ENCODE data around the gene MTUS2.

MTUS2 gene

DNA sequence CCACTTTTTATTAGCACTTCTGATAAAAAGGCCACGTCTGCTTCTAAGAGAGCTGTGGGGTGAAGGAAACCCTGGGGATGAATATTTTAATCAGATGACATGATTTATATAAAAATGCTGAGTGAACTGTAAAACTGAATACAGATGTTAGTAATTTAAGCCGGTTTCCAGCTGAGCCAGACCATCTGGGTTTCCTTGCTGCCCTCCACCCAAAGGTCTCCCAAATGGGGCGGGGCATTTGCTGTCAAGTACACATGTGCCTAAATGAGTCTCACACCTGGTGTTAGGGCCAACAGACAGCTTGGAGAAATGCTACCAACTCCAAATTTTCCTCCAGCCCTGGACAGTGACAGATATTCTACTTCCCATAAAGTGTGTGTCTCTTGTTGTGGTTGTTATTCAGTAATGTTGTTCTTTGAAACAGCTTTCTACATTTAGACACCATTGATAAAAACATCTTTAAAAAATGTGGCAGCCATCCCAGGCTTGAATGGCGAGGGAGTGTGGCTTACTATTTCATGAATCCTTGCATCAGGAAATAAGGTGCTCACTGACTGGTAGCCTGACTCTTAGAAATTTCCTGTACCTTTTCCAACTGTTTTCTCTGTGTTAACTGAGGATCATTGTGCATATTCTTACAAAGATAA is 350.4 kb downstream of the MTUS2 start:
- DNase-seq (ENCODE audit: low read depth), result no peak
- TF ChIP-seq, protein P1, sequence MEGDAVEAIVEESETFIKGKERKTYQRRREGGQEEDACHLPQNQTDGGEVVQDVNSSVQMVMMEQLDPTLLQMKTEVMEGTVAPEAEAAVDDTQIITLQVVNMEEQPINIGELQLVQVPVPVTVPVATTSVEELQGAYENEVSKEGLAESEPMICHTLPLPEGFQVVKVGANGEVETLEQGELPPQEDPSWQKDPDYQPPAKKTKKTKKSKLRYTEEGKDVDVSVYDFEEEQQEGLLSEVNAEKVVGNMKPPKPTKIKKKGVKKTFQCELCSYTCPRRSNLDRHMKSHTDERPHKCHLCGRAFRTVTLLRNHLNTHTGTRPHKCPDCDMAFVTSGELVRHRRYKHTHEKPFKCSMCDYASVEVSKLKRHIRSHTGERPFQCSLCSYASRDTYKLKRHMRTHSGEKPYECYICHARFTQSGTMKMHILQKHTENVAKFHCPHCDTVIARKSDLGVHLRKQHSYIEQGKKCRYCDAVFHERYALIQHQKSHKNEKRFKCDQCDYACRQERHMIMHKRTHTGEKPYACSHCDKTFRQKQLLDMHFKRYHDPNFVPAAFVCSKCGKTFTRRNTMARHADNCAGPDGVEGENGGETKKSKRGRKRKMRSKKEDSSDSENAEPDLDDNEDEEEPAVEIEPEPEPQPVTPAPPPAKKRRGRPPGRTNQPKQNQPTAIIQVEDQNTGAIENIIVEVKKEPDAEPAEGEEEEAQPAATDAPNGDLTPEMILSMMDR (conservative IDR thresholded peaks at IDR 0.05; ENCODE audit: low read depth, low read length), result no peak
- H3K4me3 ChIP-seq (ENCODE audit: low read depth, low read length), result no peak overlapping the region

DNA sequence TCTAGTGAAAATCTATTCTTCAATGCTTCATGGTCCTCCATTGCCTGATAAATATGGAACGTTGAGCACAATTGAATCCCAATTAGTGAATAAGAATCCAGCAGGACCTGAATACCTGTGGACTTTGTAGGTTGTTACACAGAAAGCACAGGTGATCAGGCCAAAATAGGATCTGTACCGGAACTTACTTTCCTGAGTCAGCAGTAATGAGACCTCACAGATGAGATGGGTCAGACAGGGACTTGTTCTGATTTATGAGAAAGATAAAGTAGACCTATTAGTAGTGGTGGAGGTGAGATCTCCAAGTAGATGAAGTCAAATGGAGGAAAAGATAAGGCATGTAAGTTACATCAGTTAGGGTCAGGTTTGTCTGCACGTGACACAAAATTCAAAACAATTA is 351.1 kb downstream of the MTUS2 start:
- H3K4me3 ChIP-seq (ENCODE audit: low read depth, low read length), result no peak overlapping the region
- TF ChIP-seq, protein P1 (conservative IDR thresholded peaks at IDR 0.05; ENCODE audit: low read depth, low read length), result no peak
- DNase-seq (ENCODE audit: low read depth), result no peak

DNA sequence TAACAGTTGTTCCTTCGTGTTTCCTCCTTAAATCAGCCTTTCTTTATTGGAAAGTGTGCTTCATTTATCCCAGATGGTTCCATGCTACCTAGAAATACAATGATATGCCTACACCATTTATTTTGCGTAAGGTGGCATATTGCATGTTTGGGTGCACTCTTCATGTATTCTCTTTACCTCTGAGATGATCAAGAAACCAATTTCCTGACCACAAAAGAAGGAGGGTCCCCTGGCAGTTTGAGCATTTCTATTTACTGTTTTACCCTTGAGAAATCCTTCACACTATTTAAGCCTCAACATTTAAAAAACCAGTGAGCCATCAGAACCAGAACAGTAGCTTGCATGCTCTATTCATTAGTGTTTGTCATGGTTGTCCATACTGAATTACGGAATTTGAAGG is 354.0 kb downstream of the MTUS2 start:
- DNase-seq (ENCODE audit: low read depth), result no peak

DNA sequence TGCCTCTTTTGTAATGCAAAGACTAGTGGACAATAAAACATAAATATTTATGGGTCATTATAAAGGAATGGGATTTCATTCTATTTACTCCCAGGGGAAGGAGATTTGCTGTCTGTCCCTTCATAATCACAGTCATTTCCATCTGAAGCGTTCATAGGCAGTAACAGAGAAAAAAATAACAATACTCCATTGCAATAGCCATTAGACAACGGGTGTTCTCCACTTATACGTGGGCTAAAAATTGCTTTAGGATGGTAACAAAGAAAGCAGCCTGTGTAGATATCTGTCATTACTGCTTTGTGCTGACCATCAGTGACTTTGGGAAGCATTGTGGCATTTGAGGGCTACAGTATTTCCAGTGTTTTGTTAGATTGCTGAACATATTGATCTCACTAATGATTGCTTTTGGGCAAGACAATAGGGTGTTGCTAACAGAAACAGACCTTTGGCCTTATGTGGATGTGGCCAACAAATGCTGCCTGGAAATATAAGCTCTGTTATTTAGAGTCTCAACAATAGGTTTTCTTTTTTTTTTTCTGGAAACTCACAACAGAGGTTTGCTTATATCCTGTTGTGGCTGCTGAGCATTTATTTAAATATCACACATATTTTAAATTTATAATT is 355.2 kb downstream of the MTUS2 start:
- no peak overlapping the region for H3K4me3 ChIP-seq (ENCODE audit: low read depth, low read length)
- TF ChIP-seq, protein P1 (conservative IDR thresholded peaks at IDR 0.05; ENCODE audit: low read depth, low read length), result no peak
- DNase-seq (ENCODE audit: low read depth), result no peak

More for the DNA sequence above, 354.0 kb downstream of the MTUS2 start:
- H3K4me3 ChIP-seq (ENCODE audit: low read depth, low read length), result no peak overlapping the region
- TF ChIP-seq, protein P1 (conservative IDR thresholded peaks at IDR 0.05; ENCODE audit: low read depth, low read length), result no peak

DNA sequence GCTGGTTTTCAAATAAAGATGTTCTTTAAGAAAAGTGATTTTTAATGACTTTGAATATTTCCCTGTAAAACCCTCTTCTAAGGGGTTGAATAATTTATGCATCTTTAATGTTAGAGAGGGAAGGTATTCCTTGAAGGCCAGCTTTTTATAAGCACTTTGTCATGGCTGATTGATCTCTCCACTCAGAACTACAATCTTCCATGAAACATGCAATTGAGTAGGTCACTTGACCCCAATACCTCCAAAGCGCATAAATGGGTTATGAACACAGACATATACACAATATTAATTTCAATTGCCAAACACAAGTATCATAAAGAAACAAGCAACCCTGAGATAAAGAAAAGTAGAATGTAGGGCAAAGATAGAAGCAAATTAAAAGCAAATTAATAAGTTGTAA is 359.9 kb downstream of the MTUS2 start:
- TF ChIP-seq, protein P1 (conservative IDR thresholded peaks at IDR 0.05; ENCODE audit: low read depth, low read length), result no peak
- DNase-seq (ENCODE audit: low read depth), result no peak
- no peak overlapping the region for H3K4me3 ChIP-seq (ENCODE audit: low read depth, low read length)

DNA sequence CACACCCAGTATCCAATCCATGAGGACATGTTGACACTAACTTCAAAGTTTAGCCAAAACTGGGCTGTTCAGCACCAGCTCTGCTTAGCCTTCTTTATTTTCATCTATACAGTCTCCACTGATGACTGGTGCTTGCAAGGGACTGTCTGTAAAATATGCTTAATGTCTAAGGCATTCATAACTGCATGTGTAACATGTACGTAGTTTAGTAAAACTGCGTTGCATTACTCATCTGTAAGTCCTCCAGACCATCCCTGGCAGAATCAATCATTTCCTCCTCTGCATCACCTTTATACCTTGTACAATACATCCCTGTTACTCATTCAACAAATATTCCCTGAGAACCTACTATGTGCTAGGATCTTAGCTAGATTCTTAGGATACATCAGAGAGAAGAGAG is 362.1 kb downstream of the MTUS2 start:
- TF ChIP-seq, protein P1 (conservative IDR thresholded peaks at IDR 0.05; ENCODE audit: low read depth, low read length), result no peak
- H3K4me3 ChIP-seq (ENCODE audit: low read depth, low read length), result no peak overlapping the region
- no peak for DNase-seq (ENCODE audit: low read depth)

DNA sequence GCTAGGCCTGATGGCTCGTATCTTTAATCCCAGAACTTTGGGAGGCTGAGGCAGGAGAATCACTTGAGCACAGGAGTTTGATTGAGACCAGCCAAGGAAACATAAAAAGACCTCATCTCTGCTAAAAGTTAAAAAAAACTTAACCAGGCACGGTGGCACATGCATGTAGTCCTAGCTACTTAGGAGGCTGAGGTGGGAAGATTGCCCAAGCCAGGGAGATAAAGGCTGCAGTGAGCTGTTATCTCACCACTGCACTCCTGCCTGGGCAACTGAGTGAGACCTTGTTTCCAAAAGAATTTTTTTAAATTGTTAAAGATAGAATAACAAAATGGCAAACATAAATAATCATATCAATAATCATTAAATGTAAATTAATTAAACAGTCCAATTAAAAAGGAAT is 365.8 kb downstream of the MTUS2 start:
- H3K4me3 ChIP-seq (ENCODE audit: low read depth, low read length), result no peak overlapping the region
- TF ChIP-seq, protein P1 (conservative IDR thresholded peaks at IDR 0.05; ENCODE audit: low read depth, low read length), result no peak
- no peak for DNase-seq (ENCODE audit: low read depth)
